GM18951 (cell line): ENCODE data around the gene MEIS1.

Source experiments
- POLR2A ChIP-seq: IDR thresholded peaks from 4 replicates; pipeline ENCODE4 v1.6.1; 2011; ENCODE audit warnings: mild to moderate bottlenecking; ENCODE audit not compliant: insufficient read length, insufficient read depth; ENCODE audit errors: extremely low read depth
- in situ Hi-C: fragments of 300-500 bp; cut with MboI; formaldehyde crosslinking; loops from one replicate; pipeline ENCODE4 v1.12.0; 2022; ENCODE audit warnings: low sequenced_read_pairs, mixed read lengths, inconsistent platforms; ENCODE audit not compliant: unreplicated experiment

Gene MEIS1

DNA sequence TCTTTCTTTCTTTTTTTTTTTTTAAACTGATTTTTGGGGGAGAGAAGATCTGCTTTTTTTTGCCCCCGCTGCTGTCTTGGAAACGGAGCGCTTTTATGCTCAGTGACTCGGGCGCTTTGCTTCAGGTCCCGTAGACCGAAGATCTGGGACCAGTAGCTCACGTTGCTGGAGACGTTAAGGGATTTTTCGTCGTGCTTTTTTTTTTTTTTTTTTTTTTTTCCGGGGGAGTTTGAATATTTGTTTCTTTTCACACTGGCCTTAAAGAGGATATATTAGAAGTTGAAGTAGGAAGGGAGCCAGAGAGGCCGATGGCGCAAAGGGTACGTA, 587 bp downstream of the MEIS1 start:
- in situ Hi-C loops: loop anchor here (25.0 kb wide), 1 partner anchor 152 kb away; no protein-coding TSS in a partner anchor

DNA sequence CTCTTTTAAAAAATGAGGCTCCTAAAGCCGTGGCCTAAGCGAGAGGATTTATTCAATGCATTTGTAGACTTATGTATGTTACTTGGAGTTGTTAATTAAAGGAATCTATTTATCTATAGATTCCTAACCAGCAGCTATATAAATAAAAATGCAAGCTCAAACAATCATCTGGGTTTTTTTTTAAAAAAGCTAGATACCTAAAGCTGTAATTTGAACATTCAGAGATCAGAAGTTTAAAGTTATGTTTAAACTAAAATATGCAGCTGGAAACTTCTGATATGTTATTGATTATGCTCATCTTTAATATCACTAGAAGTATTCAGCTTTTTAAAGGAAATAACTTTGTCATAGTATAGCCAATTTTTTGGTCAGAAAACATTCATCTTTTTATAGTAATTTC, 1.0 kb downstream of the MEIS1 start:
- in situ Hi-C loops: loop anchor here (25.0 kb wide), 1 partner anchor 151 kb away; no protein-coding TSS in a partner anchor
- no peak for TF ChIP-seq POLR2A

More for the DNA sequence above, 587 bp downstream of the MEIS1 start:
- no peak for TF ChIP-seq POLR2A

GRCh38 chr2:66436581-66437001, 1.7 kb downstream of the MEIS1 start:
- in situ Hi-C loops: loop anchor here (25.0 kb wide), 1 partner anchor 151 kb away; no protein-coding TSS in a partner anchor
- no peak for TF ChIP-seq POLR2A

DNA sequence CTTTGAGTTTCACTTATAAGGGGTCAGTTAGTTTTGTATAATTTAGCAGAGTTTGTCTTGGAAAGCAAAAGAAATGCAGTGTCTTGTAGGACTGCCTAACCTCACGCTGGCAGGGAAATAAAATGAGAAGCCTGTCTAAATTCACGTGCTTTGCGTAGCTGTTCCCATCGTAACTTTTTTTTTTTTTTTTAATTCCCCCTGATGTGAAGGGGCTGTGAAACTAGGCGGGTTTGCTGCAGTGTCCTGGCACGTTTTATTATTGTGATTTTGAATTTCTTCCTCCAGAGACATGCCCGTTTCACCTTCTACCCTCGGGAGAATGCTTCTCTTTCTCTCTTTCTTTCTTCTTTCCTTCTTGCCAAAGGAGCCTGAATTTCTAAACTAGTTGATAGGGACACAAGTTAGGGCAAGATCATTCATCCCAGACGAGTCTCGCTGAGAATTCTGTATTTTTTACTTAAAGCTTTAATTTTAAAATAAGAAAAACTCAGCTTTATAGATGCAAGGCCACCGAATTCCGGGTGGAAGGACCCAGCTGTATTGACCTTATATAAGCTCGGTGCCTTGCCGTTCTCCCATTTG, 2.3 kb downstream of the MEIS1 start:
- in situ Hi-C loops: loop anchor here (25.0 kb wide), 1 partner anchor 150 kb away; no protein-coding TSS in a partner anchor
- no peak for TF ChIP-seq POLR2A

DNA sequence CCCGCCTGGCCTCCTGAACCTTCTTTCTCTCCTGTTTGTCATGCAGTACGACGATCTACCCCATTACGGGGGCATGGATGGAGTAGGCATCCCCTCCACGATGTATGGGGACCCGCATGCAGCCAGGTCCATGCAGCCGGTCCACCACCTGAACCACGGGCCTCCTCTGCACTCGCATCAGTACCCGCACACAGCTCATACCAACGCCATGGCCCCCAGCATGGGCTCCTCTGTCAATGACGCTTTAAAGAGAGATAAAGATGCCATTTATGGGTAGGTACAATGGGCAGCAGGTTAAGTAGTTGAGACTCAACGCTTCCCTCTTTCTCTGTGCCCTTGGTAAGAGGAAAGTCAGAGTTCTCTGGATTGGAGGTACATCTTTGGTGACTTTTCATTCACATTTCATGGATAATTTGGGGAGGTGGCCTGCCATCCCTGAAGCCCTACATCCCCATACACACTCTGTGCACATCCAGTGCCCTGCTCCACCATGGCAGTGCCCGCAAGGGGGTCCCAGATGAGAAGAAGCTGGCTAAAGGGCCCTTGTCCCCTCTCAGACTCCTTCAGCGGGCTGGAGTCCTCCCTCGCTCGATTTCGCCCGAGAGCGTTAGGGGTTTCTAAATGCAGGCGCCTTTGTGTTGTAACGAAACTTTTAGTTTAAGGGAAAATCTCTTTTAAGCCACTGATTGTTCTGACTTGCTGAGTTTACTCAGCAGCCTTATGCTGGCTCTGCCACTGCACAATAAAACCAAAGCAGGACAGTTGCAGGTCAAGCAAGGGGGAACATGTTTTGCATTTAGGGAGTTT, 3.0 kb downstream of the MEIS1 start:
- no peak for TF ChIP-seq POLR2A
- in situ Hi-C loops: loop anchor here (25.0 kb wide), 1 partner anchor 149 kb away; no protein-coding TSS in a partner anchor

DNA sequence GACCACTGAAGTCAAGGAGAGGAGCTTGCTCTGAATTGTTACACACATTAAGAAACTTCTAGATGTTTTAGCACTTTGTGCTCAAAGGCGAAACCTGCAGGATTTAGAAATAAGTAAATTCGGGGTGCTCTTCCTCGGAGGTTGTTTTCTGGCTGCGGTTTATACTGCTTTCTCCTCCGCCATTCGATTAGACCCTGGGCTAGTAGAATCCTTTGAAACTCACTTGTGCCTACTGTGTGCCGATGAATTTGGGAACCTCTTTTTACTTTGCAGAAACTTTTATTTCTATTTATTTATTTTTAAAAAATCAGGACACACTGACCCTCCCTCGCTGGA, 3.5 kb downstream of the MEIS1 start:
- in situ Hi-C loops: loop anchor here (25.0 kb wide), 1 partner anchor 149 kb away; no protein-coding TSS in a partner anchor
- TF ChIP-seq POLR2A: no peak

DNA sequence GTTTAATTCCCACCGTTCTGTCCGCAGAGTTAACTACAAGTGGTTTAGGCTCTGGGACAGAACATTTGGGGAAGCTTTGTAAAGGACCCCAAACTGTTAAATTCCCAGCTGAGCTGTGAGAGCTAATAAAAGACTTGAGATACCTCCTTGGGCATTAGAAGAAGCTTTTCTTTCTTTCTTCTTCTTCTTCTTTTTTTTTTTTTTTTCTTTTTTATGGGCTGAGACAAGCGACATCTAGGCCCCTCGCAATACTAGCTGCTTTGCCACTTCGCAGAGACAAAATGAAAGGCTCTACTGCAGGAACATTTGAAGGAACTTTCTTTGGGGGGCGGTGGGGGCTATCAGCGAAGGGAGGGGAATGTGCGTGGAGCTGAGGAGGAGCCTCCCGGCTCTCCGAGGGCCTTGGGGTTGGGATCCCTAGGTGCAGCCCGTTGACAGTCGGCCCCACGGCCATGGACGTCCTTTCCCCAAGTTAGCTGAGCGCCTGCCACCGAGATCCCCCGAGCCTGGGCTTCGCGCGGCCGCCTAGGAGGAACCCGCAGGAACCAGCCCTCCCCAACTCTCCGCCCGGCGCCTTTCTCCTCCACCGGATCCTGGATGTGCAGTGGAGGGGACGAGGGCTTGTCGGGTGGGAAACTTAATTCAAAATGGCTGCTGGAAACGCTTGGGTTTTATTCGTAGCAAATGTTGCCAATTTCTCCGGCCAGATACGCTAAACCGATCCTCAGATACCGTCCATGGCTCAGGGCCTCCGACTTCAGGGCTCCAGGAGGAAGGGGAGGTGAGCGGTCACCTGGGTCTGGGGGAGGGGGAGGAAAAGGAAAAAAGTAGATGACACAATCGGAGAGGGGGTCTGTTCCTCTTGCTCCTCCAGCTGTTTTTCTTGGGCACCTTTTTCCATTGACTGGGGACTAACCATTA, 4.2 kb downstream of the MEIS1 start:
- in situ Hi-C loops: loop anchor here (25.0 kb wide), 1 partner anchor 148 kb away; no protein-coding TSS in a partner anchor
- no peak for TF ChIP-seq POLR2A

DNA sequence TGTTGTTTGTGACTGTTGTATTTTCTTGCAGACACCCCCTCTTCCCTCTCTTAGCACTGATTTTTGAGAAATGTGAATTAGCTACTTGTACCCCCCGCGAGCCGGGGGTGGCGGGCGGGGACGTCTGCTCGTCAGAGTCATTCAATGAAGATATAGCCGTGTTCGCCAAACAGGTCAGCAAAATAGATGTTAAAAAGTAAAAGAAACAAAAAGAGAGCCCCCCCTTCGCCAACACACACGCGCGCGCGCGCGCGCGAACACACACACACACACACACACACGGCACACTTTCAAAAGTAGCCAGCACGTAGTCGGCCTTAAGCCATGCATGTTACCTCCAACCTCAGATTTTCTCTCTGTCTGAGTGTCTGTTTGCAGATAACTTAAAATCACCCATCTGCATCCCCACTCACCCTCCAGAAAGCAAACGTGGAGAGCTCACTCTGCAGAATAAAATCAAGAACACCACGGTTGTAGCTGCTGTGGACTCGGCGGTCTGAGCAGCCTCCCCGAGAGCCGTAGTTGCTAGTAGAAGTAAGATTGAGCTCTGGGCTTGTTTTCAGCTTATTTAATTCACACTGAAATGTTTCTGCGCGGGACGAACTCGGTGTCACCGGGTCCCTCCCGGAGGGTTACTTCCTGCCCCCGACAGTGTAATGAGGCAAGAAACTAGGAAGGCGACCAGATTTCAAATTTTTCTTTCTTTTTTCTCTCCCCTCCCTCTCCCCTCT, 5.1 kb downstream of the MEIS1 start:
- no peak for TF ChIP-seq POLR2A
- in situ Hi-C loops: loop anchor here (25.0 kb wide), 1 partner anchor 147 kb away; no protein-coding TSS in a partner anchor

DNA sequence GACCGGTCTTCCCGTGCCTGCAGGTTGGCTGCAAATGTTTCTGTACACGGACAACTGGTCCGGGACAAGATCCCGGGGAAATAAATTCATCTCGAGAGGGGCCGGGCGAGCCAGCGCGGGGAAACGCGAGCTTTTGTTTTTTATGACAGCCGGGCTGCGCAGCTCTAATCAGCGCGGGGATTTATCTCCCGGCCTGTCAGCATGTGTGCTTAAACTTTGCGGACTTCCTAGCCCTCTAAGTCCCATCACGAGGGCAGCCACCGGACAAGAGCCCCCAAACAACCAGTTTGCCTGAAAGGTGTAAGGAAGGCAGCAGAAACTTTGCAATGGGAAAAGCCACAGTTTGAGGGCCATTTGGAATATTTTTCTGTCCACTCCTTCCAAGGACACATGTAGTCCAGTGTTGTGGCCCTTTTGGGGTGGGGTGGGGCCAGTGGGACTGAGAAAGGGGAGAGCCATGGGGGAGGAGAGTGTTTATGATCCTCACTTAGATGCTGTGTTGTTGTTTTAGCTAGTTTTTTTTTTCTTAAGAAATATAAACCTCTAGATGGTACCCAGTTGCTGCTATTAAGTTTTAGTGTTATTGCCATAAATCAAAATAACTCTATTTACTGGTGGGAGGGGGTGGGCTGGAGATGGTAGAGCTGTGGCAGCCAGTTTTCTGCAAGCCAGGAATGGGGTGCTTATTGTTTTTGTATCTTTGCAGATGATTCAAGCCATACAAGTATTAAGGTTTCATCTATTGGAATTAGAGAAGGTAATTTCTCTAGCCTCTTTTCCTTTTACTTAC, 6.0 kb downstream of the MEIS1 start:
- in situ Hi-C loops: loop anchor here (25.0 kb wide), 1 partner anchor 146 kb away; no protein-coding TSS in a partner anchor
- no peak for TF ChIP-seq POLR2A

- in situ Hi-C loops: loop anchor here (25.0 kb wide), 1 partner anchor 146 kb away; no protein-coding TSS in a partner anchor
- no peak for TF ChIP-seq POLR2A
Measured at GRCh38 chr2:66441581-66442320, 6.8 kb downstream of the MEIS1 start.
